ENCODE measurements around the gene BICD1.

BICD1 gene

GRCh38 chr12:32353540-32353939, 246.9 kb downstream of the BICD1 start:
- no peak for DNase-seq (ENCODE audit: low read depth)

GRCh38 chr12:32357601-32358249, 251.1 kb downstream of the BICD1 start:
- no peak for DNase-seq (ENCODE audit: low read depth)

GRCh38 chr12:32360956-32361355, 254.3 kb downstream of the BICD1 start:
- DNase-seq (ENCODE audit: low read depth), result no peak

GRCh38 chr12:32362892-32363291, 256.2 kb downstream of the BICD1 start:
- DNase-seq (ENCODE audit: low read depth), result no peak

- no peak for DNase-seq (ENCODE audit: low read depth)
Measured at GRCh38 chr12:32365473-32366064, 258.9 kb downstream of the BICD1 start.

GRCh38 chr12:32366714-32367113, 260.1 kb downstream of the BICD1 start:
- DNase-seq (ENCODE audit: low read depth), result no peak

GRCh38 chr12:32367381-32367780, 260.7 kb downstream of the BICD1 start:
- no peak for DNase-seq (ENCODE audit: low read depth)

- no peak for DNase-seq (ENCODE audit: low read depth)
Measured at GRCh38 chr12:32369202-32369601, 262.6 kb downstream of the BICD1 start.

GRCh38 chr12:32377344-32378055, 270.9 kb downstream of the BICD1 start:
- DNase-seq (ENCODE audit: low read depth), result no peak

- no peak for DNase-seq (ENCODE audit: low read depth)
Measured at GRCh38 chr12:32379213-32379612, 272.6 kb downstream of the BICD1 start.

- DNase-seq (ENCODE audit: low read depth), result no peak
Measured at GRCh38 chr12:32379667-32380066, 273.0 kb downstream of the BICD1 start.

- DNase-seq (ENCODE audit: low read depth), result no peak
Measured at GRCh38 chr12:32382226-32382625, 275.6 kb downstream of the BICD1 start.

- no peak for DNase-seq (ENCODE audit: low read depth)
Measured at GRCh38 chr12:32390572-32391219, 284.0 kb downstream of the BICD1 start.

GRCh38 chr12:32395026-32395425, 288.4 kb downstream of the BICD1 start:
- no peak for DNase-seq (ENCODE audit: low read depth)

- no peak for DNase-seq (ENCODE audit: low read depth)
Measured at GRCh38 chr12:32397696-32398095, 291.0 kb downstream of the BICD1 start.

- no peak for DNase-seq (ENCODE audit: low read depth)
Measured at GRCh38 chr12:32398181-32398580, 291.5 kb downstream of the BICD1 start.

- no peak for DNase-seq (ENCODE audit: low read depth)
Measured at GRCh38 chr12:32398816-32399369, 292.2 kb downstream of the BICD1 start.

- DNase-seq (ENCODE audit: low read depth), result no peak
Measured at GRCh38 chr12:32399370-32400113, 292.9 kb downstream of the BICD1 start, which contains the start of gene FGD4. TSS of gene FGD4 (plus strand) at chr12:32399558.

- no peak for DNase-seq (ENCODE audit: low read depth)
Measured at GRCh38 chr12:32400114-32400672, 293.5 kb downstream of the BICD1 start.

- no peak for DNase-seq (ENCODE audit: low read depth)
Measured at GRCh38 chr12:32400866-32401265, 294.2 kb downstream of the BICD1 start.

GRCh38 chr12:32402170-32402569, 295.5 kb downstream of the BICD1 start:
- no peak for DNase-seq (ENCODE audit: low read depth)
